ENCODE data around the gene ADPRHL1.
"Not testable (repeated sequence)": the region's sequence is repeated elsewhere in the genome, so short reads cannot be mapped to it uniquely, and the experiment has no call there.

Gene ADPRHL1

DNA sequence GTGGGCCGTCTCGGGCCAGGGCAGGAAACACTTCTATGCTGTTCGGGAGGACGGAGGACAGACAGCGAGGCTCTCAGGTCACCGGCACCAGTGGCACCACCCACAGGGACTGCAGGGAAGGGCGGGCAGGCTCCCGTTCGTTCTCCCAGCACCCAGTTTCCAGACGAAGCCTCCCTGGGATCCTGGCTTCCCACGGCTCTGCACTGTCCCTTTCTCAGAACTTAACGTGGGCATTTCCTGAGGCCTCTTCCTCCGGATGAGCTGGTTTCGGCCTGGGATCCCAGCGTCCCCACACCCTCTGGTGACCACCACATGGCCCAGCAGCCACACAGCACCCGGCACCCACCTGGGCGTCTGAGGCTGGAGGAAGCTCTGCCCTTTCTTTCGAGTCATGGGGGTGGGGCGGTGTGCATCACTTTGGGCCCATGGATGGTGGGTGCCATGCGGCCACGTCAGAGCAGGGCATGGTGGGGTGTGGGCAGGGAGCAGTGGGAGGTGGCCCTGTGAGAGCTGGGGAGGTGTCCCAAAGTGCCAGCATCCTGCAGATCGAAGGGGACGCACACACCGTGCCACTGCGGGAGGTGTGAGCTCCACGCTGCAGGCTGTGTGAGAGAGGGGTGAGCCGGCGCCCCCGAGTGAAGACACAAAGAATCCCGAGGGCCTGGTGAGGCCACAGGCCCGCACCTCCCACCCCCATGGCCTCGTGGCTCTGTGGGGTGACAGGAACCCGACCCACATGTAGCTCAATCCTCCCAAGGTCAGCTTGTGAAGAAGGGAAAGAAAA lies 50.6 kb downstream of the ADPRHL1 start:
- no peak for DNase-seq (ENCODE audit: low spot score)

- DNase-seq (ENCODE audit: low spot score), result no peak
Measured at GRCh38 chr13:113401452-113402415, 51.6 kb downstream of the ADPRHL1 start.

DNA sequence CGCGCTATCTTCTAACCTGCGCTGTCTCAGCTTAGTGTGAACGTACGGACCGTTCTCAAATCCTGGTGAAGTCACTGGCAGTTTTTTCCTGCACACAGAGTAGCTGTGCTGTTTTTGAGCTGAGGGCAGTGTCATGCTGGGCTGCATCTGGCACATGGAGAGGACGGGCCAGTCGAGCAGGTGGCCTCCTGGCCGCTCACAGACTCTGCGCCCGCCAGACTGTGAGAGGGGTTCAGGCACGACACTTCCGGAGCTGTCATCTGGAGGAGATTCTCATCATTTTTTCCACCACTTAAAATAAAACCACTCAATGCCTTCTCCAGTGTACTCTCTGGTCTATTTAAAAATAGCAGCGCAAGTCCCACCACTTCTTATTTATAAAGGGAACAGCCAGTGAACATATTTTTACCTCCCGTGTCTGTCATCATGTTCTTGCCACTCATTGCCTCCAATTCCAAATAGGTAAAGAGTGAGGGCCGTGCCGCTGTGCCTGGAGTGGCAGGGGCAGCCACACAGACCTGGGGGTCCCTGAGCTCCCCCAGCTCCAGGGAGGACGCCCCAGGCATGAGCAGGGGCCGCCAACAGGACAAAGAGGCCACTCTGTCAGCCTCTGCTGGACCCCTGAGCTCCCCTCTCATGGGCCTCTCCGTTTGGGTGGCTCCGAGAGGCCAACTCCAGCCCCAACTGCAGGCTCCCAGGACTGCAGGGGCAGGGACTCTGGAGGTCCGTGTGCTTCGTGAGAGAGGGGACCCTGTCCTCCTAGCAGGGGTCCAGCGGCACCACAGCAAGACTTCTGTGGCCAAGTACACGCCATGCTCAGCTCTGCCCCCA lies 52.5 kb downstream of the ADPRHL1 start:
- no peak for DNase-seq (ENCODE audit: low spot score)

- no peak for DNase-seq (ENCODE audit: low spot score)
Measured at GRCh38 chr13:113399755-113400149, 53.5 kb downstream of the ADPRHL1 start.

- no peak for DNase-seq (ENCODE audit: low spot score)
Measured at GRCh38 chr13:113398963-113399754, 54.1 kb downstream of the ADPRHL1 start.

- no peak for DNase-seq (ENCODE audit: low spot score)
Measured at GRCh38 chr13:113397608-113398425, 55.5 kb downstream of the ADPRHL1 start.

- no peak for DNase-seq (ENCODE audit: low spot score)
Measured at GRCh38 chr13:113394339-113394640, 59.0 kb downstream of the ADPRHL1 start.

DNA sequence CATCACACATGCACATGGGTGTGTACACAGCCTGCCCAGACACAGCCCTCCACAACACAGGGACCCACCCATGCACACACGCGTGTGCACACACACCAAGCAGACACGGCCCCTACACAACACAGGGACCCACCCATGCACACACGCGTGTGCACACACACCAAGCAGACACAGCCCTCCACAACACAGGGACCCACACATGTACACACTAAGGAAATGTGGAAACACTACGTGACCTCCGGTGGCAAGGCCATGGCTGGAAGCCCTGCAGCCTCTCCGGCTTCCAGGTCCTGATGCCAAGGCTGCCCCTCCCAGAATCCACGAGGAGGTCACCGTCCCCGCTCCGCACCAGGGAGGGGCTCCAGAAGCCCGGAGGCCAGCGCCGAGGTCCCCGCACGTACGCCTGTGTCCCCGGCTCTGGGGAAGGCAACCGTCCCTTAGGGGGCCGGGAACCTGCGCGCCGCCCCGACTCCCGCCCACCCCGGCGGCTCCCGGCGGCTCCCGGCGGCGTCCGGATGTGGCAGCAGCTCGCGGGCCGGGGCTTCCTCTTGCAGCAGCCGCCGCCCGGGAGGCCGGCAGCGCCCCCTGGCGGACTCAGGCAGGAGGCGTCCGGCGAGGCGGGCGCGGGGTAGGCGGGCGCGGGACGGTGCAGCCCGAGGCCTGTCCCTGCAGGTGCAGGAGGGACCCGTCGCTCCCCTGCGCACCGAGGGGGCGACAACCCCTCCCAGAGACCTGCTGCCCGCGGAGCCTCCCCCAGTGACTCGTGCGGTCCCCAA lies 59.5 kb downstream of the ADPRHL1 start:
- peak; percentile 70 for DNase-seq (ENCODE audit: low spot score)

DNA sequence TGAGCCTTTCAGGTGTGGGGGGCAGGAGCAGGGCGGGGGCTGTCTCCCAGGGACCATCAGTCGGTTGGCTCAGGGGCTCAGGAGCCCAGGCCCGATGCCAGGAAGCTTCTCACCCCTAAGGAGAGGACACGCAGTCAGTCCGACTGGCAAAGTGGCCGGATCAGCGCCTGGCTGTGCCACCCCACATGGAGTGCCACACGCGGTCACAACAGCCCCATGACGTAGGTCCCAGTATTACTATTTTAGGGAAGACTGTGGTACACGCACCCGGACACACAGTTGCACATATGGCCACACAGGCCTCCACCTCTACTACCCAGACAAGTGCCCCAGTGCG lies 60.1 kb downstream of the ADPRHL1 start:
- DNase-seq (ENCODE audit: low spot score), result no peak

DNA sequence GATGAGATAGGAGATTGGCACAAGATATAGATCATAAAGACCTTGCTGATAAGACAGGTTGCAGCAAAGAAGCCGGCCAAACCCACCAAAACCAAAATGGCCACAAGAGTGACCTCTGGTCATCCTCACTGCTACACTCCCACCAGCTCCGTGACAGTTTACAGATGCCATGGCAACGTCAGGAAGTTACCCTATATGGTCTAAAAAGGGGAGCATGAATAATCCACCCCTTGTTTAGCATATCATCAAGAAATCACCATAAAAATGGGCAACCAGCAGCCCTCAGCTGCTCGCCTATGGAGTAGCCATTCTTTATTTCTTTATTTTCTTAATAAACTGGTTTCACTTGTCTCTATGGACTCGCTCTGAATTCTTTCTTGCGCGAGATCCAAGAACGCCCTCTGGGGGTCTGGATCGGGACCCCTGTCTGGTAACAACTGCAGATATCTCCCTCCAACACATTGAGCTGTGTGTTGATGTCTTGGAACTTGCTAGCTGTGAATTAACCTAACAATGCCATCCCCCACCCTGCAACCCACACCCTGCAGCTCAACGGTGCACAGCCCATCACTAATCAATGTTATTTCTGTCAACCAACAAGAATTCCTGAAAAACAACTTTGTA lies 62.3 kb downstream of the ADPRHL1 start:
- no peak for DNase-seq (ENCODE audit: low spot score)

- DNase-seq (ENCODE audit: low spot score), result not testable (repeated sequence)
Measured at GRCh38 chr13:113389586-113389985, 63.7 kb downstream of the ADPRHL1 start.

DNA sequence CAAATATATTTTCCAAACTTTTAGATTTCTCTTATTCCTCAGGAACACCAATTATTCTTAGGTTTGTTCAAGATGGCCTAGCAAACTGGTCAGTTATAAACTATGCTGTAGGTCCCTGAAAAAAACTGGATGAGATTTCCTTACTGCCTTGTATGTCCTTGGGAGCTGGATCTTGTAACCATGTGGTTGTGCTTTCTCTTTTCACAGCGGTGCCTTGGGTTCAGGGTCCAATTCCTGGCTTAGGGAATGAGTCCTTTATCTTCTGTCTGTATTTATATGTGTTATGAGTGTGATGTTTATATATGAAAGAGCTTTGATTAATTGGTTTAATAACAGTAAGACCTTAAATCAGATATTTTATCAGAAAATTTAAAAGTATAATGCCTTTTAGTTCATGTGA lies 65.9 kb downstream of the ADPRHL1 start:
- no peak for DNase-seq (ENCODE audit: low spot score)

GRCh38 chr13:113383089-113383488 lies 70.2 kb downstream of the ADPRHL1 start:
- DNase-seq (ENCODE audit: low spot score), result no peak

DNA sequence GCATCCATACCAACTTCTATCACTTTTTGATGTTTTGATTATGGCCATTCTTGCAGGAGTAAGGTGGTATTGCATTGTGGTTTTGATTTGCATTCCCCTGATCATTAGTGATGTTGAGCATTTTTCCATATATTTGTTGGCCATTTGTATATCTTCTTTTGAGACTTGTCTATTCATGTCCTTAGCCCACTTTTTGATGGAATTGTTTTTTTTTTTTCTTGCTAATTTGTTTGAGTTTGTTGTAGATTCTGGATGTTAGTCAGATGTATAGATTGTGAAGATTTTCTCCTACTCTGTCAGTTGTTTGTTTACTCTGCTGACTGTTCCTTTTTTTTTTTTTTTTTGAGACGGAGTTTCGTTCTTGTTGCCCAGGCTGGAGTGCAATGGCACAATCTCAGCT lies 70.7 kb downstream of the ADPRHL1 start:
- DNase-seq (ENCODE audit: low spot score), result not testable (repeated sequence)

GRCh38 chr13:113378825-113379224 lies 74.5 kb downstream of the ADPRHL1 start:
- DNase-seq (ENCODE audit: low spot score), result no peak

DNA sequence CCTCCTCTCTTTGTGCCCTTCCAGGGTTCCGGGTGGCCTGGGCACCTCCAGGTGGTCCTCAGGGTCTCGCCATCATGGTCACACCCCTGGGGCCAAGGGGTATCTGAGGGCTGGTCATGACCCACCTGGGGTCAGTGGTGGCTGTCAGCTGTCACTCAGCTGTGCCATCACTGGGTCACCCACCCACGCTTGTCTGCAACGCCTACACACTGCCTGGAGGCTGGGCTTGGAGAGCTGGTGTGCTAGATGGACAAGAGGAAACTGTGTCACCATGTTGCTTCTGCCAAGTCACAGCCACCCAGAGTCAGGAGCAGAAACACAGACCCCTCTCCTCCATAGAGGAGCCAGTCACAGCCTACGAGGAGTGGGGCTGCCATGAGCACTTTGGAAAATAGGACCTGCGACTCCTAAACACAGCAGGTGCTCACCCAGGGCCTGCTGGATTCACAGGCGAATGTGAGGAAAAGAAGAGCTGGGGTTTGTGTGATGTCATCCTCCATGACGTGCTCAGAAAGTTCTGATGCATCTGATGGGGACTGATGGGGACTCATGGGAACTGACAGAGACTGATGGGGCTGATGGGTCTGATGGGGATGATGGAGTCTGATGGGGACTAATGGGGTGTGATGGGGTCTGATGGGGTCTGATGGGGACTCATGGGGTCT lies 78.6 kb downstream of the ADPRHL1 start:
- no peak for DNase-seq (ENCODE audit: low spot score)

- no peak for DNase-seq (ENCODE audit: low spot score)
Measured at GRCh38 chr13:113373811-113374485, 79.3 kb downstream of the ADPRHL1 start.

GRCh38 chr13:113371701-113372100 lies 81.6 kb downstream of the ADPRHL1 start:
- not testable (repeated sequence) for DNase-seq (ENCODE audit: low spot score)

Data from putamen (tissue), 1 donor.